GM06990 (cell line): Measurements from ENCODE around the gene GCA.

Source experiments
- DNase-seq: peaks from one replicate; pipeline ENCODE4 v3.0.0-alpha.2; 2011; ENCODE audit not compliant: insufficient read length; ENCODE audit errors: extremely low read depth
- H3K27me3 ChIP-seq: replicated peaks from 2 replicates; pipeline ENCODE4 v1.6.0; 2011; ENCODE audit warnings: low read length; ENCODE audit not compliant: control insufficient read depth, insufficient read depth
- H3K36me3 ChIP-seq: 2 replicates; pipeline ENCODE4 v1.5.1; 2011; ENCODE audit warnings: low read length; ENCODE audit not compliant: control insufficient read depth, insufficient read depth
- H3K4me3 ChIP-seq: replicated peaks from 2 replicates; pipeline ENCODE4 v1.5.1; 2011; ENCODE audit warnings: low read depth, mild to moderate bottlenecking, control low read depth, low read length
- TF ChIP-seq, protein P1 (sequence below): IDR thresholded peaks from 2 replicates; pipeline ENCODE4 v1.5.1; 2011; ENCODE audit warnings: low read length, control low read depth, mild to moderate bottlenecking, inconsistent platforms; ENCODE audit not compliant: insufficient read depth, poor library complexity, severe bottlenecking

Gene GCA

GRCh38 chr2:162301151-162301804 is 42.7 kb upstream of the GCA start:
- TF ChIP-seq, protein P1, sequence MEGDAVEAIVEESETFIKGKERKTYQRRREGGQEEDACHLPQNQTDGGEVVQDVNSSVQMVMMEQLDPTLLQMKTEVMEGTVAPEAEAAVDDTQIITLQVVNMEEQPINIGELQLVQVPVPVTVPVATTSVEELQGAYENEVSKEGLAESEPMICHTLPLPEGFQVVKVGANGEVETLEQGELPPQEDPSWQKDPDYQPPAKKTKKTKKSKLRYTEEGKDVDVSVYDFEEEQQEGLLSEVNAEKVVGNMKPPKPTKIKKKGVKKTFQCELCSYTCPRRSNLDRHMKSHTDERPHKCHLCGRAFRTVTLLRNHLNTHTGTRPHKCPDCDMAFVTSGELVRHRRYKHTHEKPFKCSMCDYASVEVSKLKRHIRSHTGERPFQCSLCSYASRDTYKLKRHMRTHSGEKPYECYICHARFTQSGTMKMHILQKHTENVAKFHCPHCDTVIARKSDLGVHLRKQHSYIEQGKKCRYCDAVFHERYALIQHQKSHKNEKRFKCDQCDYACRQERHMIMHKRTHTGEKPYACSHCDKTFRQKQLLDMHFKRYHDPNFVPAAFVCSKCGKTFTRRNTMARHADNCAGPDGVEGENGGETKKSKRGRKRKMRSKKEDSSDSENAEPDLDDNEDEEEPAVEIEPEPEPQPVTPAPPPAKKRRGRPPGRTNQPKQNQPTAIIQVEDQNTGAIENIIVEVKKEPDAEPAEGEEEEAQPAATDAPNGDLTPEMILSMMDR, result peak; percentile 79

DNA sequence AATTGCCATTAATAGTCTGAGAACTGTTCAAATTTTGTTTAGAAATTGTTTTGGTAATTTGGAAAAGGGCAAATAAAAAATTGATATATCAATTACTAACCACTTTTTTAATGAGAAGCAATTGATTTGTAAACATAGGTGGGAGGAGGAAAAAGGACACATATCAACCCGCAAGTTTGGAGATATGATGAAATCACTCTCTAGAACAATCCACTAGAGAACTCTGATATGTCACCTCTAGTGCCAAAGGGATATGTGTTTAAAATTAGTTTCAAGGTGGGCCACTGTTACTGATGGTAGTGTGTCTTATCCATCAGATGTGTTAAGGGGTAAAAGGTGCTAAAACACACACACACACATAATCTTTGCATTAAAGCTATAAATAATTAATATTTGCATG is 42.1 kb upstream of the GCA start:
- TF ChIP-seq, protein P1, result no peak
- no peak for DNase-seq
- no peaks in the 10 kb centered on the region for H3K27me3 ChIP-seq
- no peak overlapping the region for H3K4me3 ChIP-seq
- H3K36me3 ChIP-seq, result peaks cover 3% of the 10 kb centered on the region

More at GRCh38 chr2:162301151-162301804, 42.7 kb upstream of the GCA start:
- Histone ChIP-seq H3K36me3 (peaks cover 3% of the 10 kb centered on the region), H3K27me3 (no peaks in the 10 kb centered on the region), H3K4me3 (no peak overlapping the region)
- peak; percentile 28 for DNase-seq

GRCh38 chr2:162305901-162306300 is 38.0 kb upstream of the GCA start:
- DNase-seq, result no peak
- no peak overlapping the region for H3K4me3 ChIP-seq
- TF ChIP-seq, protein P1, result no peak
- peaks cover 1% of the 10 kb centered on the region for H3K36me3 ChIP-seq
- no peaks in the 10 kb centered on the region for H3K27me3 ChIP-seq

- no peak for DNase-seq
- Histone ChIP-seq H3K27me3 (no peaks in the 10 kb centered on the region), H3K36me3 (peaks cover 1% of the 10 kb centered on the region), H3K4me3 (no peak overlapping the region)
- TF ChIP-seq, protein P1, result no peak
Observed at GRCh38 chr2:162308747-162309503, 35.0 kb upstream of the GCA start.

GRCh38 chr2:162312853-162313252 is 31.1 kb upstream of the GCA start:
- DNase-seq, result no peak
- H3K4me3 ChIP-seq, result no peak overlapping the region
- no peaks in the 10 kb centered on the region; the same call in 1 of the 2 replicates for H3K36me3 ChIP-seq
- TF ChIP-seq, protein P1, result no peak
- H3K27me3 ChIP-seq, result no peaks in the 10 kb centered on the region
